Pulmonary artery endothelial cell (primary cell): ENCODE data around the gene BAHCC1. TPM values are rescaled to one million over a fixed set of nuclear protein-coding genes. Genes with fewer than 3 reads are reported as not detected.
A peak's percentile ranks its signal among the peaks of the same experiment; 100 is the strongest.

ENCODE experiments used
- DNase-seq: peaks from one replicate; pipeline ENCODE4 v3.0.0-alpha.2; 2011; ENCODE audit warnings: low read depth, low spot score
- total RNA-seq: library from RNA; depleted of rRNA; stranded (reverse); fragments of >200 nt; gene quantifications from 2 replicates; pipeline ENCODE4 v1.2.3, GENCODE V29; 2014

Gene BAHCC1
- total RNA-seq, 1 donor from 2014 or later = 2.8 TPM

DNA sequence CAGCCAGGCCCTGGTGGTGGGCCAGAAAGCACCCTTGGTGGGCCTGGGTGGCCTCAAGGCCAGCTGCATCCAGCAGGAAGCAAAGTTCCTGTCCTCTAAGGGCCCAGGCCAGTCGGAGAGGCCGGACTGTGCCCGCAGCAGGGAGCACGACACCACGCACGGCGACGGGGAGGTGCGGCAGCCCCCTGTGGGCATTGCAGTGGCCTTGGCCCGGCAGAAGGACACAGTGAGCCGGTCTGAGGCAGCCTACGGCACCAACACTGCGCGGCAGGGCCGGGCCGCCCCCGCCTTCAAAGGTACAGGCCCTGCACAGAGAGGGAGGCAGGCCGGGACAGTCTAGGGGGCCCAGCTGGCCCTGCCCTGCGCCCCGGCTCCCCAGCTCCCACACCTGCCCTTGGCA lies 48.0 kb downstream of the BAHCC1 start:
- DNase-seq = no peak

DNA sequence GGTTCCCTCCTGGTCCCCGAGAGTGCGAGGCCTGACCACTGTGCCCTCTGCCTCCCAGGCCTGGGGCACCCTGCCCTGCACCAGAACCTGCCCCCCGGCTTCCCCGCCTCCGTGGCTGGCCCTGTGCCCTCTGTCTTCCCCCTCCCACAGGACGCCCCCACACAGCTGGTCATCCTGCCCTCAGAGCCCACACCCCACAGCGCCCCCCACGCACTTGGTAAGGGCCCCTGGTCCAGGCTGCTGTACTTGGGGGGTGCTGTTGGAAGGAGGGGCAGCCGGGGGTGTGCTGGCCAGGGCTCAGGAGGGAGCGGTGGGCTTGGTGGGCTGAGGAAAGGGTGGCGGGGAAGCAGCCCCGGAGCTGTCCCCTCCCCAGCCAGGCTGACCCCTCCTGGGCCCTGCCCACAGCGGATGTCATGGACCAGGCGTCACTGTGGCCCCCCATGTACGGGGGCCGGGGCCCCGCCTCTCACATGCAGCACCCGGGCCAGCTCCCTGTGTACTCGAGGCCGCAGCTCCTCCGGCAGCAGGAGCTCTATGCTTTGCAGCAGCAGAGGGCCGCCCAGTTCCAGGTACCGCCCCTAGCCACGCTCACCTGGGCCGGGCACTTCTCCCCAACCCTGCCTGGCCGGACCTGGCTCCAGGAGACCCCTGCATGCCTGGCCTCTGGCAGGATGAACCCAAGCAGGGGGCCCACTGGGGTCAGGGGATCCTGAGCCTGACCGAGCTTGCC lies 49.5 kb downstream of the BAHCC1 start:
- DNase-seq = no peak

DNA sequence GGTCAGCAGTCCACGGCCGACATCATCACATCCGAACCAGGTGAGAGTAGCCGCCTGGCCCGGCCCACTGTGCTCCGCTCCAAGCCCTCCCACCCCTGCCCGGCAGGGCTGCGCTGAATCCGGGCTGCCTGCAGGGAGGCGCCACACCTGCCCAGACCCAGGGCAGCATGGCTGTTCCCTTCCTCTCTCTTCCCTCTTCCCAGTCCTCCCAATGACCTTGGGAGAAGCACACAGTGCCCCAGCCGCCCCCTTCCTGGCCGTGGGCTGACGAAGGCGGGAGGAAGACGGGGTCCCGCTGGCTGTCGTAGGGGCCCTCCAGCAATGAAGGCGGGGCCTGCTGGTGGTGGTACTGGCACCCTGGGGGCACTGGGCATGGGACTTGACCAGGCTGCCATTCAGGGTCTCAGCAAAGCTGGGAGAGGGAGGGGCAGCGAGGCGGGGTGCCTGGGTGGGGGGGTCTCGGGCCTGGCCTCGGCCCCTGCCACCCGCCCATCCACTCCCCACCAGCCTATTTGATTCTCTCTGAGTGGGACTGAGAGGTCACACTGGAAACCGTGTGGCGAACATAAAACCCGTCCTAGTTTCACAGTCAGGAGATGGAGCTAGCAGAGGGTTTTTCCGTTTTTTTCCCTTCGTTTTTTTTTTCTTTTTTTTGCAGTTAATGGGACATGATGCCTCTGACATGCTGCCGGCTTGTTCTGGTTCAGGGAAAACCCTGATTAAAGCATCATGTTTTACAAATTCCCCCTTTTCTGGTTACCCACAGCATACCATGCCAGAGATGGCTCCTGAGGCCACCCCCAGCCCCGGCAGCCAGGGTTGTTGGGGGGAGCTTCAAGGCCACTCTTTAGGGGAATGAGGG lies 50.6 kb downstream of the BAHCC1 start:
- DNase-seq = no peak

DNA sequence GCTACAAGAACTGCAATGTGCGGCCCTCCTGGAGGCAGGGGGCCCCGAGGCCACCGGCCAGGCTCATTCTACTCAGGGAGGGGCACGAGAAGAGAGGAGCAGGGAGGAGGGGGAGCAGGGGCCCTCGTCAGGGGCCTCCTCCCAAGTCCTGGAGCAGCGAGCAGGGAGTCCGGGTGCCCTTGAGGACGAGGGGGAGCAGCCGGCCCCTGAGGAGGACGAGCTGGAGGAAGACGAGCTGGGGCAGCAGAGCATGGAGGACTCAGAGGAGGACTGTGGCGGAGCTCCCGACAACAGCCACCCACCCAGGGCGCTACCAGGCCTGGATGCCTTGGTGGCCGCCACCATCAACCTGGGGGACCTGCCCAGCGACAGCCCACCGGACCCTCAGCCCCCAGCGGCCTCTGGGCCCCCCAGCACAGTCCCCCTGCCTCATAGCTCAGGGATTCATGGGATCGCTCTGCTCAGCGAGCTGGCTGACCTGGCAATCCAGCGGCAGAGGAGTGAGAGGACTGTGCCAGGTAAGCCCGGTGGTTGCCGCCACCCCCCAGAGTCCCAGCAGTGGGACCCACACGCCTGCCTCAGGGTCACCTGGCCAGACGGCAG lies 52.2 kb downstream of the BAHCC1 start:
- no peak for DNase-seq

DNA sequence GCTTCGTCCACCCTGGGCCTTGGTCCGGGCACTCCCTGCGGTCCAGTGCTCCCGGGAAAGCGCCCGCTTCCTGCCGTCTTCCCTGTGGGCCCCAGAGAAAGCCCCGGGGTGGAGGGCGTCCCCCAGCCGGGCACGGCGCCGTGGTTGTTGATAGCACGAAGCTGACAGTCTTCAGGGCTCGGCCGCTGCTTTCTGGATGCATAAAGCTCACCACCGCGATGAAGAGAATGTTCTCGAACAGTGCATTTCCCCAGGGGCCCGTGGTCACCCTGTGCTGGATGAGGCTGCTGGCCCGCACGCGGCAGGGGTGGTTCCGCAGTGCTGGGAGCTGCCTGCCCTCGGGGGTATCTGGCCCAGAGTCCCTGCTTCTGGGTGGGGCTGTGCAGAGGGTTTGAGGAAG lies 53.2 kb downstream of the BAHCC1 start:
- DNase-seq = no peak

DNA sequence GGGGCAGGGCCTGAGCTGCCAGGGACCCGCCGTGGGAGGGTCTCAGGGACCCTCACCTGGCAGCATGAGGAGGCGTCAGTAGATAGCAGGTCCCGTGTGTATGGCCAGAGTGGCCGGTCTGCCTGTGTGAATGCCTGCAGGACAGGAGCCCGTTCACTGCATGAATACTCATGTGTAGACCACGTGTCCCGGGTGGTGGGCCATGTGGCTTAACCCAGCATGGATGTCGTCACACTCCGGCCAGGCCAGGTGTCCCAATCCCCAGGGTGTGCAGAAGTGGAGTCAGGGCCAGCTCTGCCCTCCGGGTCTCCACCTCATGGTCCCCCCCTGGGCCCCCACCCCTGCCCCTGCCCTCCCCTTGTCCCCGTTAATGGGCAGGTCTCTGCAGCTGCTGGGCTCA lies 53.7 kb downstream of the BAHCC1 start:
- no peak for DNase-seq

DNA sequence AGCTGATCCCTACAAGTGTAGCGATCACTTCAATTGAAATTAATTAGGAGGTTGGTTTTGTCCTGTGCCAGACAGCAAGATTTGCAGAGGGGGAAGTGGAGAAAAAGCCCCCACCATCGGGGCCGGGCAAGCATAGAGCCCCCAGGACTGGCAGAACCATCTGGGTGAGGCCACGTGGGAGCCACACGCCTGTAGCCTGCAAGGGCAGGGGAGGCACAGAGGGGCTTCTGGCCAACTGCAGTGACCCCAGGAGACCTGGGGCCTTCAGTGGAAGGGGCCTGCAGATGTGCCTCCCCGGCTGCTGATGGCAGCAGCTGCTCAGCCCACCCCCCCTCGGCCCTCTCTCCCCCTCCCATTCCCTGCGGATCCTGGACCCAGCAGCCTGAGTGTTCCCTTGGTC lies 54.1 kb downstream of the BAHCC1 start:
- DNase-seq = no peak

DNA sequence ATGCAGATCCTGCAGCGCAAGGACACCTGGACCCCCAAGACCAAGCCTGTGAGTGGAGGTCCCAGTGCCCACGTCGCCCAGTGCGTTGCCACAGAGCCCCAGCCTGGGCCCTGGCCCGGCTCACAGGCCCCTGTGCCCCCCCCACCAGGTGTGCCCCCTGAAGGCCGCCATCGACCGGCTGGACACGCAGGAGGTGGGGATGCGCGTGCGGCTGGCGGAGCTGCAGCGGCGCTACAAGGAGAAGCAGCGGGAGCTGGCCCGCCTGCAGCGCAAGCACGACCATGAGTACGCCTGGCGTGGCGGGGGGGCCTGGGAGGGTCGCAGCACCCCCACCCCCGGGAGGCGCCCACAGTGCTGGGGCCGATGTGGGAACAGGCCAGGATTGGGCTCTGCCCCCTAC lies 56.6 kb downstream of the BAHCC1 start:
- DNase-seq = no peak

DNA sequence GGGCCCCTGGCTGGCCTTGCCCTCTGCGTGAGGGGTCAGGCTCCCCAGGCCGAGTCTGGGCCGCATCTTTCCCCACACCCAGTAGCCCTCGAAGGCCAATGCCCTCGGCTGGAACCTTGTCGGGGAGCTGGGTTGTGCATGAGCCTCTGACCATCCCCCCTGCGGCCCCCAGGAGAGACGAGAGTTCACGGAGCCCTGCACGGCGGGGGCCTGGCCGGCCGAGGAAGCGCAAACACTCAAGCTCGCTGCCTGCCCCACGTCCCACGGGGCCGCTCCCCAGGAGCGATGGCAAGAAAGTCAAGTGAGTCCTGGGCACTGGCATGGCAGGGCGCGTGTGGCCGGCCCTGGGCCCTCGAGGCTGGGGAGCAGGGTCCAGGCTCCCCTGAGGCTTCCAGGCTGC lies 57.3 kb downstream of the BAHCC1 start:
- no peak for DNase-seq

DNA sequence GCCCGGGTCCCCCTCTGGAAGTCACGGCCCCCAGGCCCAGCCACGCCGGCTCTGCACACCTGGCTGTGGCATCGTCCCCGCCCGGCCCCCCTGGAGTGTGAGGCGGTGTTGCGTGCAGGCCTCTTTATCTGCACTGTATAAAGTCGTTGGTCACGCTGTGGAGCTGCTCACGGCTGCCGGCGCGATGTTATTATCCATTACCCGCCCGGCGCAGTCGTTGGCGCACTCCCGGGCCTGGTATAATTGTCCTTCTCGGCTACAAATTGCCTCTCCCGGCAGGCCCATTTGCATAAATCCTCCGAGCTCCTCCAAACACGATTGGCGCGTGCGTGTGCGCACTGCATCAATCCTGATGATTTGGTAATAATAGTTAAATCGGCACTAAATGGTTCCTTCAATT lies 57.8 kb downstream of the BAHCC1 start:
- no peak for DNase-seq

DNA sequence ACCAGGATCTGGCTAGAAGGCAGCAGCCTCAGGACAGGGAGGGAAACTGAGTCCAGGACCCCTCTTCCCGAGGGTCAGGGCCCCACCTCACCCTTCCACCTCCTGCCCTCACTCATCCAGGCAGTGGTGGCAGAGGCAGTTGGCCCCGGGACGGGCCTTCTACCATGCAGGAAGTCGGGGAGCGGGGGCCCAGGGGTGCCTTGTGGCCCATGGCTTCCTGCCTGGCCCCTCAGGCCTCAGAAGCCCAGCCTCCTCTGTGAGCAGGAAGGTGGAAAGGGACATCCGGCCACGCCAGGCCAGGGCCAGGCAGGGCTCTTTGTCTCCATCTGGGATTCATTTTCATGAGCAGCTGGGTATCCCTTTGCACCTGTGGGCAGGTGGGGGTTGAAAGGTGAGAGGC lies 58.5 kb downstream of the BAHCC1 start:
- DNase-seq = no peak

DNA sequence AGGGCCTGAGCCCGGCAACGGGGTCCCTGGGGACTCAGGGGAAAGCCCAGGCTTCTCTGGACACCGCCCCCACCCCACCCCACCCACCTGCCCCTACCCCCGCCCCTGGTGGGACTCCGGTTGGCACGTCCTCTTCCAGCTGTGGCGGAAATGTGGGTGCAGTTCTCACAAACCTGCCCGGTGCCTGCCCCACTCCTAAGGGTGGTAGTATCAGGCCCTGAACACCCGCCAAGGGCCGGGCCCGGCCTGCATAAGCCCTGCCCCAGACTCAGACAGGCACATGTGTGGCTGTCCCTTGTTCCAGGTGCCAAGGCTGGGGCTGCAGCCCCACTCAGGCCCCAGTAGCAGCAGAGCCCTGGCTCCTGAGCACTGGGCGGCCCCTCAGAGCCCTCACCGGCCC lies 59.2 kb downstream of the BAHCC1 start:
- DNase-seq = no peak

DNA sequence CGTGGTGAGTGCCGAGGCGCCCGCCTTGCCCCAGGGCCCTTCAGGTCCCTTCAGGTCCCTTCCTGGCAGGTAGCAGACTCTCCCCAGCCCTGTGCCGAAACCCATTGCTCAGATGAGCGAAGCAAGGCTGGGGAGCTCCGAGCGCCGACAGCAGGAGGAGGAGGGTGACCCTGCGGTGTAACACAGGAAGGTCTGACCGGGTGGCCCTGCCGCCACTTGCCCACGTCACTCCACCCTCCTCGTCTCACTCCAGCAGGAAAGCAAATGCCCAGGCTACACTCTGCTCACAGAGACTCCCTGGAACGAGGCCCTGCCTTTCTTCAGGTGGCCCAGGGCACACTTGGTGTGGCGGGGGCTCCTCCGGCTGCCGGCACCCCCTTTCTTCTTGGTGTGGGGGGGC lies 60.1 kb downstream of the BAHCC1 start:
- DNase-seq = no peak

DNA sequence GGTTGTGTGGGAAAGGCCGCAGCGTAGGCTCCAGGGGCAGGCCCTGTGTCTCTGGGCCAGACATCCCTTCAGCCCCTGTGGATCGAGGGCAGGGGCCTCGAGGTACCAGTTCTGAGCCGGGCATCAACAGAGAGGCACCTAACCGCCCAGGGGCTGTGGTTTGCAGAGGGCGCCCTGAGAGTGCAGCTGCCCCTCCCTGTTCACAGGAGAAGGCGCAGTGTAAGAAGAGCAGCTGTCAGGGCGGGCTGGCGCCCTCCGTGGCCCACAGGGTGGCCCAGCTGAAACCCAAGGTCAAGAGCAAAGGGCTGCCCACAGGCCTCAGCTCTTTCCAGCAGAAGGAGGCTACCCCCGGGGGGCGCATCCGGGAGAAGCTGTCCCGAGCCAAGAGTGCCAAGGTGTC lies 60.8 kb downstream of the BAHCC1 start:
- DNase-seq = no peak

DNA sequence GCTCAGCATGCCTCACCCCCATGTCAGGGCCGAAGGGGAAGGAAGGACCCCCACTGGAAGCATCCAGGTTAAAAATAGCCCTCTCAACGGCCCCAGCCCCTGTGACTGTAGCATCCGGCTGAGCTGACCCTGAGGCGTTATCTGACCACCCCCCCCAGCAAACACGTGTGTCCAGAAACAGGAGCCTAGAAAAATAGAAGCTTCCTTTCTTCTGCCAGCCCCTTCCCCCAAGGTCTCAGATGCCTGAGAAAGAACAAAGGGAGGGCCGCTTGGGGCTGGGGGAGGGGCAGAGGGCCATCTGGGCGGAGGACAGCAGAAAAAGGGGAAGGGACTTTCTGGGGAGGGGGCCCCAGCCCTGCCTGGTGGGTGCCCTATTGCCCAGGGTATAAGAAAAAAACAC lies 61.5 kb downstream of the BAHCC1 start:
- DNase-seq = peak; percentile 45

DNA sequence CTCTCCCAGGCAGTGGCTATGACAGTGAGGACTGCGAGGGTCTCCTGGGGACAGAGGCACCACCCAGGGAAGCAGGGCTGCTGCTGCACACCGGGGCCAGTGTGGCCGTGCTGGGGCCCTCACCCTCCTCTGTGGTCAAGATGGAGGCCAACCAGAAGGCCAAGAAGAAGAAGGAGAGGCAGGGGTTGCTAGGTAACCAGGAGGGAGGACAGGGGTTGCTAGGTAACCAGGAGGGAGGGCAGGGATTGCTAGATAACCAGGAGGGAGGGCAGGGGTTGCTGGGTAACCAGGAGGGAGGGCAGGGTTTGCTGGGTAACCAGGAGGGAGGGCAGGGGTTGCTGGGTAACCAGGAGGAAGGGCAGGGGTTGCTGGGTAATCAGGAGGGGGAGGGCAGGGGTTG lies 62.1 kb downstream of the BAHCC1 start:
- no peak for DNase-seq

DNA sequence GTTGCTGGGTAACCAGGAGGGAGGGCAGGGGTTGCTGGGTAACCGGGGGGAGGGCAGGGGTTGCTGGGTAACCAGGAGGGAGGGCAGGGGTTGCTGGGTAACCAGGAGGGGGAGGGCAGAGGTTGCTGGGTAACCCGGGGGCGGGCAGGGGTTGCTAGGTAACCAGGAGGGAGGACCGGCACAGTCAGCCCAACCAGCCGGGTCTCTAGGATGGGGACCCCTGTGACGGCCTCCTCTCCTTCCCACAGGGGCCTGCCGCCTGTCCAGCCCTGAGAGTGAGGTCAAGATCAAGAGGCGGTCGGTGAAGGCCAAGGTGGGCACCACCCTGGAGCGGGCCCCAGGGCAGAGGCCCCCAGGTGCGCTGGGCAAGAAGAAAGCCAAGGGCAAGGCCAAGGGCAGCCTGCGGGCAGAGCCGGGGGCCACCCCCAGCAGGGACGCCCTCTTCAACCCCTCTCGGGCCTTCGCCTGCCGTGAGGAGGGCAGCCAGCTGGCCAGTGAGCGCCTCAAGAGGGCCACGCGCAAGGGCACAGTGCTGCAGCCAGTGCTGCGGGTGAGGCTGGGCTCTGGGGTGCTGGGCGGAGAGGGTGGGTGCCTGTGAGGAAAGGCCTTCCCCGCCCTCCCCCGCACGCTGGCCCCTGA lies 62.8 kb downstream of the BAHCC1 start:
- no peak for DNase-seq

DNA sequence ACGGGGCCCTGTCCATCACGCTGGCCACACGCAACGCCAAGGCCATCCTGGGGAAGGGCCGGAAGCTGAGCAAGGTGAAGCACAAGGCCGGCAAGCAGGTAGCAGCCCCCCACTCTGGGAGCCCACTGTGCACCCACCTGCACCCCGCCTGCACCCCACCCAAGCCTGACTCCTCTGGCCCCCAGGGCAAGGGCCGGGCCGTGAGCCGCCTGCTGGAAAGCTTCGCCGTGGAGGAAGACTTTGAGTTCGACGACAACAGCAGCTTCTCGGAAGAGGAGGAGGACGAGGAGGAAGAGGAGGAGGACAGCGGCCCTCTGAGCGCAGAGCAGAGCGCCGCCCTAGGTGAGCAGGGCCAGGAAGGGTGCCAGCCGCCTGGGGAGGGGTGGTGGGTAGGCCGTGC lies 63.4 kb downstream of the BAHCC1 start:
- no peak for DNase-seq

DNA sequence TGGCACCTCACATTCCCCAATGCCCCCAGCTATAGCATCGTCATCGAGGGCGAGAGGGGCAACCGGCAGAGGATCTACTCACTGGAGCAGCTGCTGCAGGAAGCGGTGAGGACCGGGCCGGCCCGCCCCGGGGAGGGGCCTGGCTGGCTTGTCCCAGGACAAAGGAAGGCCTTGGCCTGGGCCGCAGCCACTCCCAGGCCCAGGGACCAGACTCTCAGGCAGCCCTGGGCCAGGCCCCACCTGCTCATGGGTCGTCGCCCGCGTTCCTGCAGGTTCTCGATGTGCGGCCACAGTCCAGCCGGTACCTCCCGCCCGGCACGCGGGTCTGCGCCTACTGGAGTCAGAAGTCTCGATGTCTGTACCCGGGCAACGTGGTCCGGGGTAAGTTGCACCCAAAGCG lies 64.0 kb downstream of the BAHCC1 start:
- no peak for DNase-seq

DNA sequence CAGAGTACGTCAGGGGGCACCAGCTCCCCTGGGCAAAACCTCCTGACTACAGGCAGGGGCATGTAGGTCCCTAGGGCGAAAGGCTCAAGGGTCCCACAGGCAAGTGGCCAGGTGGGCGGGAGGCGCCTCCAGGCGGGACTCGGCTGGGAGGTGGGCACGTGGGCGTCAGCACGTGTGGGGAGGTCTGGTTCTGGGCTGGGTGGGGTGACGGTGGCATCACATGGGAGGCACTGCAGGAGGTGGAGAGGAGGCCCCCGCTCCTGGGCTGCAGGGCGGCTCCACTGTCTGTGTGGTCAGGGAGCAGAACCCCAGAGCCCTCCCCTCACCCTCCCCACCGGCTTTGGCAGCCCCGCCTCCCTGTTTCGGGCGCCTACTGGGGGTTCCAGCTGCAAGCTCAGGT lies 64.6 kb downstream of the BAHCC1 start:
- DNase-seq = no peak

DNA sequence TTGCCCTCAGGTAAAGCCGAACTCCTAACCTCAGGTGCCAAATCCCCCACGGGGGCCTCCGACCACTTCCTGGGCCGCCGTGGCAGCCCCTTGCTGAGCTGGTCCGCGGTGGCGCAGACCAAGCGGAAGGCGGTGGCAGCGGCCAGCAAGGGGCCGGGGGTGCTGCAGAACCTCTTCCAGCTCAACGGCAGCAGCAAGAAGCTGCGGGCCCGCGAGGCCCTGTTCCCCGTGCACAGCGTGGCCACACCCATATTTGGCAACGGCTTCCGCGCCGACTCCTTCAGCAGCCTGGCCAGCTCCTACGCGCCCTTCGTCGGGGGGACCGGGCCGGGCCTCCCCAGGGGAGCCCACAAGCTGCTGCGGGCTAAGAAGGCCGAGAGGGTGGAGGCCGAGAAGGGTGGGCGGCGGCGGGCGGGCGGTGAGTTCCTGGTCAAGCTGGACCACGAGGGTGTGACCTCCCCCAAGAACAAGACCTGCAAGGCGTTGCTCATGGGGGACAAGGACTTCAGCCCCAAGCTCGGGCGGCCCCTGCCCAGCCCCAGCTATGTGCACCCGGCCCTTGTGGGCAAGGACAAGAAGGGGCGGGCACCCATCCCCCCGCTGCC lies 65.7 kb downstream of the BAHCC1 start:
- no peak for DNase-seq
